GM18909 (cell line): Measurements from ENCODE around the gene SAMD1.
"Not testable (repeated sequence)": the region's sequence is repeated elsewhere in the genome, so short reads cannot be mapped to it uniquely, and the experiment has no call there.

Experiments
- ATAC-seq: cut with Tn5 transposase; IDR thresholded peaks from one replicate; pipeline ENCODE4 v1.9.1; 2021; ENCODE audit warnings: mild to moderate bottlenecking; ENCODE audit not compliant: unreplicated experiment, poor library complexity

The SAMD1 gene

DNA sequence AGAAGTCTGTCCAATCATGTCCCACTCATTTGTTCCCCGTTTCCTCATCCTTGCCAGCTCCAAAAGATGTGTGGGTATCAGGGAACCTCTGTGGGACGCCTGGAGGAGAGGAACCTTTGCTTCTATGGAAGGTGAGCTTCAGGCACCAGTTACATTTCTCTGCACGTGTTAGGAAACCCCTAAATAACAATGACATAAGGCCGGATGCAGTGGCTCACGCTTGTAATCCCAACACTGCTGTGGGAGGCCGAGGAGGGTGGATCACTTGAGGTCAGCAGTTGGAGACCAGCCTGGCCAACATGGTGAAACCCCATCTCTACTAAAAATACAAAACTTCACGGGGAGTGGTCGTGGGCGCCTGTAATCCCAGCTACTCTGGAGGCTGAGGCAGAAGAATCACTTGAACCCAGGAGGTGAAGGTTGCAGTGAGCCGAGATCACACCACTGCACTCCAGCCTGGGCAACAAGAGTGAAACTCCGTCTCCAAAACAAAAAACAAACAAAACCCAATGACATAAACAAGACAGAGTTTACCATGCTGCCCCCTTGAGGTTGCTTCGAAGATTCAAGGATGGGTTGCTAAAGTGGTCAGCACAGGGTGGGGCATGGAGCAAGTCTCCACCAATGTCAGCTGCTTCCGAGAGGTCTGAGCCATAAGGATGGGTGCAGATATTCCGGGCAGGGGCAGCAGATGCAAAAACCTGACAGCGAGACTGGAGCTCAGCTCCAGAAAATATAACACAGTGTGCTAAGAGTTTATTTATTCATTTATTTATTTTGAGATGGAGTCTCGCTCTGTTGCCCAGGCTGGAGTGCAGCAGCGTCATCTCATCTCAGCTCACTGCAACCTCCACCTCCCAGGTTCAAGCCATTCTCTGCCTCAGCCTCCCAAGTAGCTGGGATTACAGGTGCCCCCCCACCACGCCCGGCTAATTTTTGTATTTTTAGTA is 47.6 kb downstream of the SAMD1 start:
- not testable (repeated sequence) for ATAC-seq

DNA sequence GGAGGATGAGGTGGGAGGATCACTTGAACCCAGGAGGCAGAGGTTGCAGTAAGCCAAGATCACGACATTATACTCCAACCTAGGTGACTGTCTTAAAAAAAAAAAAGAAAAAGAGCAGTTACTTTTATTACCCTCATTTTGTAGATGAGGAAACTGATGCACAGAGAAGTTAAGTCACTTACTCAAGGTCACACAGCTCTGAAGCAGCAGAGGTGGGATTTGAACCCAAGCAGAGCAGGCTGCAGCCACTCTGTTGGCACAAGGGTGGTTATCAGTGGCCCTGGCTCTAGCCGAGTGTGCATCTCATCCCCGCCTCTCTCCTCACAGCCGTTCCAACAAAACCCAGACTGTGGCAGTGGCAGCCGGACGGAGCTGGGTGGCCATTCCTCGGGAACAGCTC is 51.4 kb downstream of the SAMD1 start:
- ATAC-seq = no peak
